Skin epidermis (tissue), 12 donors: ENCODE measurements around the gene PLB1.
A peak's percentile ranks its signal among the peaks of the same experiment; 100 is the strongest.

Experiments
- H3K27ac ChIP-seq, 21 experiments: fragments of 200-600 bp; sonication (generic) in 11 of 21; one replicate each; pipeline ENCODE4 v1.5.0; 2020; ENCODE audit warnings: mild to moderate bottlenecking in 3 of 21, inconsistent platforms in 2 of 21, moderate library complexity in 2 of 21
- H3K4me3 ChIP-seq, 7 experiments: fragments of 200-600 bp; sonication (generic) in 2 of 7; one replicate each; pipeline ENCODE4 v1.5.0; 2020; ENCODE audit warnings: inconsistent platforms in 2 of 7, mild to moderate bottlenecking in 2 of 7, moderate library complexity in 1 of 7

Gene PLB1

DNA sequence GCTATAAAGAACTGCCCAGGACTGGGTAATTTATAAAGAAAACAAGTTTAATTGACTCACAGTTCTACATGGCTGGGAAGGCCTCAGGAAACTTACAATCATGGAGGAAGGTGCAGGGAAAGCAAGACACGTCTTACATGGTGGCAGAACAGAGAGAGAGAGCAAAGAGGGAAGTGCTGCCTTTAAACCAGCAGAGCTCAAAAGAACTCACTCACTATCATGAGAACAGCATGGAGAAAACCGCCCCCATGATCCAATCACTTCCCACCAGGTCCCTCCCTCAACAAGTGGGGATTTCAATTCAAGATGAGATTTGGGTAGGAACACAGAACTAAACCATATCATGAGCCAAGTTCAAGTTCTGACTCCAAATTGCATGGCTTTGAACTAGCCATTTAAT lies 193.0 kb downstream of the PLB1 start:
- Histone ChIP-seq H3K4me3 (no peak overlapping the region), H3K27ac (peak overlapping the region in 1 of 21 experiments; percentile 65)

DNA sequence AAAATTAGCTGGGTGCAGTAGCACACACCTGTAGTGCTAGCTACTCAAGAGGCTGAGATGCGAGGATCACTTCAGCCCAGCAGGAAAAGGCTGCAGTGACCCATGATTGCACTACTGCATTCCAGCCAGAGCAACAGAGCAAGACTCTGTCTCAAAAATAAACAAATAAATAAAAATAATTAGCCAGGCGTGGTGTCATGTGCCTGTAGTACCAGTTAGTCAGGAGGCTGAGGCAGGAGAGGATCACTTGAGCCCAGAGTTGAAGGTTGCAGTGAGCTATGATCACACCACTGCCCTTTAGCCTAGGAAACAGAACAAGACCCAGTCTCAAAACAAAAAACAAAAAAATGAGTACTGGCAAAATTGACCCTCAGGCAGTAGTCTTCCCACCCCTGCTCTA lies 193.9 kb downstream of the PLB1 start:
- H3K4me3 ChIP-seq = no peak overlapping the region
- no peak overlapping the region for H3K27ac ChIP-seq

DNA sequence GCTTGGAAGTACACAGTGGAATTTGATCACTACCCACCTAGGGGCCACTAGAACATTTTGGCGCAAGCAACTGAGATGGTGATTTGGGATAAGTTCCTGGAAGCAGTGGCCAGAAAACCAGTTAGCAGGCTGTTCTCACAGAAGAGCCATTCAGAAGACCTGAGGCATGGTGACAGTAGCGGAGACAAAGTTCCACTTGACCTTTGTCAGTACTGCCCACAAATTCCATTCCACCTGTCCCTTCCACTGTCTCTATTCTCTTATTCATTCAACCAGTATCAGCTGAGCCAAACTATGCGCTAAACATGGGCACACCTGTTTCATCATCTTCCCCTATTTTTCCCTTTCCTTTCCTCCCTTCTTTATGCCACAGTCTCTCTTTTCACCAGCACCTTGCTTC lies 196.6 kb downstream of the PLB1 start:
- Histone ChIP-seq H3K4me3 (no peak overlapping the region), H3K27ac (no peak overlapping the region)

DNA sequence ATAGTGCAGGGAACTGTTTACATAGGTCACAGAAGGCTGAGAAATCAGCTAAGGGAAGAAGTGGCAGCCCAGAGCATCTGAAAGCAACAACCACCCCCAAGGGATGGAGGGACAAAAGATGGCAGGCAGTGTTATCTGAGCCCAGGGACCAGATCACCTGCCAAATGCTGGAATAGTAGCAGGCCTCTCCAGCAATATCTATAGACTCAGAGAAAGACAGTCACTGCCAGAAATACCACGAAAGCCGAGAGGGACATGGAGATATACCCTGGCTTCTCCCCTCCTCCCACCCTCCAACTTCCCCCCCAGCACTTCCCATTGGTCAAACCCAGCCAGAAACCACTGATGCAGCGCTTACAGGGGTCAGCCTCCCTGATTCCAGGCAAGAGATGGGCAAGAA lies 197.4 kb downstream of the PLB1 start:
- H3K4me3 ChIP-seq = no peak overlapping the region
- H3K27ac ChIP-seq = no peak overlapping the region
